Neural progenitor cell (in vitro differentiated cells): Measurements from ENCODE around the gene CCL24. TPM values are rescaled to one million over a fixed set of nuclear protein-coding genes. Genes with fewer than 3 reads are reported as not detected.

ENCODE experiments used
- DNase-seq: peaks from one replicate; pipeline ENCODE4 v3.0.0-alpha.2; 2016; ENCODE audit warnings: low spot score
- H2AFZ ChIP-seq: fragments of 200-600 bp; sonication (generic); replicated peaks from 2 replicates; pipeline ENCODE4 v1.6.1; 2016; ENCODE audit warnings: antibody characterized with exemption
- H3F3A ChIP-seq: fragments of 200-600 bp; sonication (generic); 2 replicates; pipeline ENCODE4 v1.6.1; 2016; ENCODE audit warnings: antibody characterized with exemption, low read depth
- H3K27ac ChIP-seq: fragments of 200-600 bp; sonication (generic); 2 replicates; pipeline ENCODE4 v1.5.1; 2016; ENCODE audit warnings: mild to moderate bottlenecking
- H3K27me3 ChIP-seq: fragments of 200-600 bp; sonication (generic); 2 replicates; pipeline ENCODE4 v1.6.1; 2016; ENCODE audit warnings: mild to moderate bottlenecking, moderate library complexity
- H3K36me3 ChIP-seq: fragments of 200-600 bp; sonication (generic); 2 replicates; pipeline ENCODE4 v1.5.1; 2016
- H3K4me1 ChIP-seq: fragments of 200-600 bp; sonication (generic); 2 replicates; pipeline ENCODE4 v1.6.1; 2016; ENCODE audit warnings: mixed run types
- H3K4me2 ChIP-seq: fragments of 200-600 bp; sonication (generic); 2 replicates; pipeline ENCODE4 v1.6.1; 2016
- H3K4me3 ChIP-seq: fragments of 200-600 bp; sonication (generic); 2 replicates; pipeline ENCODE4 v1.5.1; 2016
- H3K79me2 ChIP-seq: fragments of 200-600 bp; sonication (generic); 2 replicates; pipeline ENCODE4 v1.6.1; 2016; ENCODE audit warnings: low read depth
- H3K9ac ChIP-seq: fragments of 200-600 bp; sonication (generic); 2 replicates; pipeline ENCODE4 v1.6.1; 2016
- H3K9me3 ChIP-seq: fragments of 200-600 bp; sonication (generic); 2 replicates; pipeline ENCODE4 v1.5.1; 2016; ENCODE audit warnings: low read depth
- H4K20me1 ChIP-seq: fragments of 200-600 bp; sonication (generic); 2 replicates; pipeline ENCODE4 v1.6.1; 2016; ENCODE audit warnings: low read depth
- H3K27ac Mint-ChIP-seq: 3 replicates; pipeline ENCODE4 v1.8.0; 2021; ENCODE audit warnings: mixed read lengths
- H3K27me3 Mint-ChIP-seq: 2 replicates; pipeline ENCODE4 v1.8.0; 2022; ENCODE audit warnings: low read depth, mild to moderate bottlenecking, inconsistent platforms, moderate library complexity, mixed read lengths; ENCODE audit not compliant: insufficient read depth
- H3K36me3 Mint-ChIP-seq: 3 replicates; pipeline ENCODE4 v1.8.0; 2021; ENCODE audit warnings: mixed read lengths
- H3K4me1 Mint-ChIP-seq: 3 replicates; pipeline ENCODE4 v1.8.0; 2021; ENCODE audit warnings: mixed read lengths
- H3K4me3 Mint-ChIP-seq: 3 replicates; pipeline ENCODE4 v1.8.0; 2021; ENCODE audit warnings: mild to moderate bottlenecking, moderate library complexity, mixed read lengths
- H3K9me3 Mint-ChIP-seq: 3 replicates; pipeline ENCODE4 v1.8.0; 2020; ENCODE audit warnings: mixed read lengths
- EZH2 ChIP-seq: fragments of 200-600 bp; sonication (generic); IDR thresholded peaks from 2 replicates; pipeline ENCODE4 v1.6.1; 2017; ENCODE audit warnings: antibody characterized with exemption, mild to moderate bottlenecking, moderate library complexity
- EZH2phosphoT487 ChIP-seq: fragments of 200-600 bp; sonication (generic); IDR thresholded peaks from 2 replicates; pipeline ENCODE4 v1.6.1; 2017; ENCODE audit warnings: antibody characterized with exemption
- total RNA-seq: library from RNA; depleted of rRNA; stranded (reverse); fragments of >200 nt; gene quantifications from 2 replicates; pipeline ENCODE4 v1.2.3, GENCODE V29; 2015; ENCODE audit warnings: low replicate concordance
- TF ChIP-seq, protein P1 (sequence below): fragments of 200-600 bp; sonication (generic); IDR thresholded peaks from 2 replicates; pipeline ENCODE4 v1.5.1; 2017; ENCODE audit warnings: antibody characterized with exemption, mild to moderate bottlenecking

CCL24 gene
- total RNA-seq, 1 donor from 2014 or later: not detected

DNA sequence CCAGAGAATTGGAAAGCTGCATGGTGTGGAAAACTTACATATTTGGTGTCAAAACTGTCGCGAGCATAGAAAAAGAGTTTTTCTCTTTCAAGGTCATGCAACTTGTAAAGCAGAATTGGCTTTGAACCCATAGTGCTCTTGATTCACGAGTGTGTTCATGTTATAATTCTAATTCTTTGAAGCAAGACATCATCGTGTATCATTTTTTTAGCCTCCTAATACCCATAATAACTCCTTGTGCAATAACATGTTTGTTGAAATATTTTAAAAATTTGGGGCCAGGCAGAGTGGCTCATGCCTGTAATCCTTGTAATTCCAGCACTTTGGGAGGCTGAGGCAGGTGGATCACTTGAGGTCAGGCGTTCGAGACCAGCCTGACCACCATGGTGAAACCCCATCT lies 4.2 kb downstream of the CCL24 start:
- H3K79me2 ChIP-seq: no peaks in the 10 kb centered on the region
- no peaks in the 10 kb centered on the region for H3K36me3 Mint-ChIP-seq
- H3K27me3 Mint-ChIP-seq: peaks cover 6% of the 10 kb centered on the region
- H4K20me1 ChIP-seq: no peaks in the 10 kb centered on the region
- no peak overlapping the region for H2AFZ ChIP-seq
- H3K27ac Mint-ChIP-seq: no peak overlapping the region
- no peak overlapping the region for H3K4me2 ChIP-seq
- H3K9me3 Mint-ChIP-seq: peaks cover 20% of the 10 kb centered on the region
- no peak overlapping the region for H3K4me3 Mint-ChIP-seq
- H3K9ac ChIP-seq: no peak overlapping the region
- no peak for DNase-seq
- no peaks in the 10 kb centered on the region for H3K27me3 ChIP-seq
- H3K27ac ChIP-seq: no peak overlapping the region
- no peaks in the 10 kb centered on the region for H3F3A ChIP-seq
- H3K4me3 ChIP-seq: no peak overlapping the region
- no peaks in the 10 kb centered on the region for H3K4me1 Mint-ChIP-seq
- H3K9me3 ChIP-seq: no peaks in the 10 kb centered on the region
- TF ChIP-seq EZH2phosphoT487: no peak
- TF ChIP-seq, protein P1, sequence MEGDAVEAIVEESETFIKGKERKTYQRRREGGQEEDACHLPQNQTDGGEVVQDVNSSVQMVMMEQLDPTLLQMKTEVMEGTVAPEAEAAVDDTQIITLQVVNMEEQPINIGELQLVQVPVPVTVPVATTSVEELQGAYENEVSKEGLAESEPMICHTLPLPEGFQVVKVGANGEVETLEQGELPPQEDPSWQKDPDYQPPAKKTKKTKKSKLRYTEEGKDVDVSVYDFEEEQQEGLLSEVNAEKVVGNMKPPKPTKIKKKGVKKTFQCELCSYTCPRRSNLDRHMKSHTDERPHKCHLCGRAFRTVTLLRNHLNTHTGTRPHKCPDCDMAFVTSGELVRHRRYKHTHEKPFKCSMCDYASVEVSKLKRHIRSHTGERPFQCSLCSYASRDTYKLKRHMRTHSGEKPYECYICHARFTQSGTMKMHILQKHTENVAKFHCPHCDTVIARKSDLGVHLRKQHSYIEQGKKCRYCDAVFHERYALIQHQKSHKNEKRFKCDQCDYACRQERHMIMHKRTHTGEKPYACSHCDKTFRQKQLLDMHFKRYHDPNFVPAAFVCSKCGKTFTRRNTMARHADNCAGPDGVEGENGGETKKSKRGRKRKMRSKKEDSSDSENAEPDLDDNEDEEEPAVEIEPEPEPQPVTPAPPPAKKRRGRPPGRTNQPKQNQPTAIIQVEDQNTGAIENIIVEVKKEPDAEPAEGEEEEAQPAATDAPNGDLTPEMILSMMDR: no peak
- no peak for TF ChIP-seq EZH2
- no peaks in the 10 kb centered on the region for H3K4me1 ChIP-seq
- H3K36me3 ChIP-seq: no peaks in the 10 kb centered on the region

DNA sequence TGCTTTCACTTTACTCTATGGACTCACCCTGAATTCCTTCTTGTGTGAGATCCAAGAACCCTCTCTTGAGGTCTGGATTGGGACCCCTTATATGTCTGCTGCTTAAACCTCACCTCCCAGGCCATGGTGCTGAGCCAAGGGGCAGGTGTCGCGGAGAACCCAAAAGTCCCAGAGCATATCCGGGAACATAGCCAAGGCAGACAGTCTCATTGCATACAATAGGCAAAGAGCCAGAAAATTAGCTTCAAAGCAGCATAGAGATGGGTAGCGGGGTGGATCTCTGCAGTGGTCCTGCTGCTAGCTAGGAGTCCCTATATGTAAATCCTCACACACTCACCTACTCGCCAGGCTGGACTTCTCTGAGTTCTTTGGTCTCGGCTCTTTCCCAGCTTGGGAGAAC lies 5.5 kb downstream of the CCL24 start:
- Histone ChIP-seq H3K79me2 (no peaks in the 10 kb centered on the region), H3K9me3 (no peaks in the 10 kb centered on the region), H3K4me2 (no peak overlapping the region), H3K9ac (no peak overlapping the region), H3K4me1 (no peaks in the 10 kb centered on the region), H3K36me3 (no peaks in the 10 kb centered on the region), H3K27ac (no peak overlapping the region), H3F3A (no peaks in the 10 kb centered on the region), H4K20me1 (no peaks in the 10 kb centered on the region), H2AFZ (no peak overlapping the region), H3K4me3 (no peak overlapping the region), H3K27me3 (no peaks in the 10 kb centered on the region)
- Mint-ChIP-seq H3K4me1 (no peaks in the 10 kb centered on the region), H3K36me3 (no peaks in the 10 kb centered on the region), H3K27ac (no peak overlapping the region), H3K27me3 (peaks cover 5% of the 10 kb centered on the region), H3K4me3 (no peak overlapping the region), H3K9me3 (peaks cover 22% of the 10 kb centered on the region)
- TF ChIP-seq EZH2 (no peak), EZH2phosphoT487 (no peak)
- TF ChIP-seq, protein P1: no peak
- DNase-seq: no peak

DNA sequence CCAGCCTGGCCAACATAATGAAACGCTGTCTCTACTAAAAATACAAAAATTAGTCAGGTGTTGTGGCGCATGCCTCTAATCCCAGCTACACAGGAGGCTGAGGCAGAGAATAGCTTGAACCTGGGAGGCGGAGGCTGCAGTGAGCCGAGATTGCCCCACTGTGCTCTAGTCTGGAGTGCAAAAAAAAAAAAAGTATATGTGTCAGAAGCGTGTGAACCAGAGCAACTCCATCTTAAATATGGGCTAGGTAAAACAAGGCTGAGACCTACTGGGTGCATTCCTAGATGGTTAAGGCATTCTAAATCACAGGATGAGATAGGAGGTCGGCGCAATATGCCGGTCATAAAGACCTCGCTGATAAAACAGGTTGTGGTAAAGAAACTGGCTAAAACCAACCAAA lies 6.2 kb downstream of the CCL24 start:
- Histone ChIP-seq H3K36me3 (no peaks in the 10 kb centered on the region), H3K4me1 (no peaks in the 10 kb centered on the region), H3K9me3 (no peaks in the 10 kb centered on the region), H3K9ac (no peak overlapping the region), H3K4me2 (no peak overlapping the region), H3K79me2 (no peaks in the 10 kb centered on the region), H2AFZ (no peak overlapping the region), H3K27ac (no peak overlapping the region), H4K20me1 (no peaks in the 10 kb centered on the region), H3K4me3 (no peak overlapping the region), H3K27me3 (no peaks in the 10 kb centered on the region), H3F3A (no peaks in the 10 kb centered on the region)
- no peak for DNase-seq
- TF ChIP-seq EZH2: no peak
- TF ChIP-seq EZH2phosphoT487: no peak
- TF ChIP-seq, protein P1: no peak
- Mint-ChIP-seq H3K9me3 (peaks cover 22% of the 10 kb centered on the region), H3K4me3 (no peak overlapping the region), H3K4me1 (no peaks in the 10 kb centered on the region), H3K36me3 (no peaks in the 10 kb centered on the region), H3K27me3 (peaks cover 5% of the 10 kb centered on the region), H3K27ac (no peak overlapping the region)
